ENCODE measurements around the gene UFSP1. TPM values are rescaled to one million over a fixed set of nuclear protein-coding genes. Genes with fewer than 3 reads are reported as not detected.
A peak's percentile ranks its signal among the peaks of the same experiment; 100 is the strongest.

UFSP1 gene
- total RNA-seq, 2 experiments from 2014 or later = 2.3 to 3.1 TPM

GRCh38 chr7:100908512-100908911 lies 19.0 kb upstream of the UFSP1 start:
- no peak overlapping the region for H3K4me3 Mint-ChIP-seq
- no peaks in the 10 kb centered on the region for H3K27me3 Mint-ChIP-seq
- H3K9me3 Mint-ChIP-seq = peaks cover 4% of the 10 kb centered on the region
- peaks cover 2% of the 10 kb centered on the region for H3K4me1 Mint-ChIP-seq
- no peaks in the 10 kb centered on the region for H3K36me3 Mint-ChIP-seq (ENCODE audit: low read depth)
- ChIA-PET CTCF (no interaction called here), POLR2A (no interaction called here)
- no peak for DNase-seq
- no peak overlapping the region for H3K27ac Mint-ChIP-seq

- H3K4me1 Mint-ChIP-seq = peaks cover 5% of the 10 kb centered on the region
- peaks cover 15% of the 10 kb centered on the region for H3K27me3 Mint-ChIP-seq
- ChIA-PET POLR2A (no interaction called here), CTCF (interaction anchor here (1.1 kb wide), 1 partner anchor 55 kb away, joined by 3 read pairs; no protein-coding TSS in a partner anchor)
- DNase-seq = no peak
- no peak overlapping the region for H3K4me3 Mint-ChIP-seq
- H3K36me3 Mint-ChIP-seq (ENCODE audit: low read depth) = no peaks in the 10 kb centered on the region
- no peaks in the 10 kb centered on the region for H3K9me3 Mint-ChIP-seq
- H3K27ac Mint-ChIP-seq = no peak overlapping the region
Observed at GRCh38 chr7:100902638-100903037, 13.1 kb upstream of the UFSP1 start.

DNA sequence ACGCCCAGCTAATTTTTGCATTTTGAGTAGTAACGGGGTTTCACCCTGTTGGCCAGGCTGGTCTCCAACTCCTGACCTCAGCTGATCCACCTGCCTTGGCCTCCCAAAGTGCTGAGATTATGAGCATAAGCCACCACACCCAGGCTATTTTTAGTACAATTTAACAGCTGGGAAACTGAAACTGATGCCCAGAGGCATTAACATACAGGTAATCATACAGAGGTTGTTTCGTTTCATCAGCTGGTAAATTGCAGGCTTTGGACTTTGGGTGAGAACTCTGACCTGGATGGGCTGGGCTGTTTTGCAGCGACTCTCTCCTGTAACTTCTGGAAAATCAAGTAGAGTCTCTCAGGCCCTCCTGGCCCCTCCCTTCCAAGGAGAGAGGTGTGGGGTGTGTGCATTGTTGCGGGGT lies 12.4 kb upstream of the UFSP1 start:
- ChIA-PET CTCF (interaction anchor here (0.9 to 1.1 kb wide), 2 partner anchors 38 to 56 kb away, joined by 3 to 4 read pairs; no protein-coding TSS in a partner anchor), POLR2A (no interaction called here)
- Mint-ChIP-seq H3K36me3 (ENCODE audit: low read depth) (no peaks in the 10 kb centered on the region), H3K27ac (peak overlapping the region; percentile 36), H3K27me3 (peaks cover 20% of the 10 kb centered on the region), H3K4me1 (peaks cover 7% of the 10 kb centered on the region), H3K4me3 (no peak overlapping the region), H3K9me3 (no peaks in the 10 kb centered on the region)
- DNase-seq = no peak

GRCh38 chr7:100900978-100901377 lies 11.5 kb upstream of the UFSP1 start:
- H3K27me3 Mint-ChIP-seq = peaks cover 25% of the 10 kb centered on the region
- H3K9me3 Mint-ChIP-seq = no peaks in the 10 kb centered on the region
- DNase-seq = no peak
- POLR2A ChIA-PET = no interaction called here
- CTCF ChIA-PET = interaction anchor here (0.5 to 0.9 kb wide), 2 partner anchors 29 to 37 kb away, joined by 3 to 4 read pairs; no protein-coding TSS in a partner anchor
- H3K4me1 Mint-ChIP-seq = peaks cover 12% of the 10 kb centered on the region
- no peaks in the 10 kb centered on the region for H3K36me3 Mint-ChIP-seq (ENCODE audit: low read depth)
- H3K27ac Mint-ChIP-seq = no peak overlapping the region
- H3K4me3 Mint-ChIP-seq = no peak overlapping the region

- CTCF ChIA-PET = interaction anchor here (1.8 kb wide), 1 partner anchor 159 kb away, joined by 8 read pairs; no protein-coding TSS in a partner anchor
Observed at GRCh38 chr7:100899432-100899831, 9.9 kb upstream of the UFSP1 start.

DNA sequence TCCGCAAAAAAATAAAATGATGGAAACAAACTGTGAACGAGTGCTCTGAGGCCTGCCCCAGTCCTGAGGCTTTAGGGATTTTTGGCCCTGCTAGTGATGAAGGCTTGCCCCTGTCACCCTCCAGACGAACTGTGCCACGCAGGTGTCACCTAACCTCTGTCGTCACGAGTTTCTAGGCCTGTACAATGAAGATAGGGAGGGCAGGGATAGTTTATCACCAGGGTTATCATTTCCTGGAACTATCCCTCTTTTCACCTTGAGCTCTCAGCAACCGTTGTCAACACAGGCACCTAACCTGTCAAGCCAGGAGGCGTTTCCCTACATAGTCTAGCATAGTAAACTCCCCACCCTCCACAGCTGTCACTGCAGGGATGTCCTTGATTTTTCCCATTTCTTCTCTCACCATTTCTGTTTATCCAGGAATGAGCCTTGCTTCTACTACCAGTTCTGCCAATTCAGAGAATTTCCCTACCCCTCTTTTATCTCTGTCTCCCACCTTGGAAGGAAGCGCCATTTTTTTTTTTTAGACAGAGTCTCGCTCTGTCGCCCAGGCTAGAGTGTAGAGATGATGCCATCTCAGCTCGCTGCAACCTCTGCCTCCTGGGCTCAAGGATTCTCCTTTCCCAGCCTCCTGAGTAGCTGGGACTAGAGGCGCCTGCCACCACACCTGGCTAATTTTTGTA lies 8.4 kb upstream of the UFSP1 start:
- Mint-ChIP-seq H3K36me3 (ENCODE audit: low read depth) (no peaks in the 10 kb centered on the region), H3K9me3 (no peaks in the 10 kb centered on the region), H3K27me3 (peaks cover 33% of the 10 kb centered on the region), H3K4me1 (peaks cover 15% of the 10 kb centered on the region), H3K4me3 (no peak overlapping the region), H3K27ac (no peak overlapping the region)
- ChIA-PET CTCF (interaction anchor here (0.7 to 1.8 kb wide), 5 partner anchors 9 to 1058 kb away, joined by 3 to 8 read pairs (median 3); no protein-coding TSS in a partner anchor), POLR2A (no interaction called here)
- no peak for DNase-seq

More at GRCh38 chr7:100899432-100899831, 9.9 kb upstream of the UFSP1 start:
- POLR2A ChIA-PET = no interaction called here
- H3K4me3 Mint-ChIP-seq = no peak overlapping the region
- H3K9me3 Mint-ChIP-seq = no peaks in the 10 kb centered on the region
- peaks cover 27% of the 10 kb centered on the region for H3K27me3 Mint-ChIP-seq
- H3K27ac Mint-ChIP-seq = no peak overlapping the region
- peaks cover 13% of the 10 kb centered on the region for H3K4me1 Mint-ChIP-seq
- DNase-seq = no peak
- H3K36me3 Mint-ChIP-seq (ENCODE audit: low read depth) = no peaks in the 10 kb centered on the region

DNA sequence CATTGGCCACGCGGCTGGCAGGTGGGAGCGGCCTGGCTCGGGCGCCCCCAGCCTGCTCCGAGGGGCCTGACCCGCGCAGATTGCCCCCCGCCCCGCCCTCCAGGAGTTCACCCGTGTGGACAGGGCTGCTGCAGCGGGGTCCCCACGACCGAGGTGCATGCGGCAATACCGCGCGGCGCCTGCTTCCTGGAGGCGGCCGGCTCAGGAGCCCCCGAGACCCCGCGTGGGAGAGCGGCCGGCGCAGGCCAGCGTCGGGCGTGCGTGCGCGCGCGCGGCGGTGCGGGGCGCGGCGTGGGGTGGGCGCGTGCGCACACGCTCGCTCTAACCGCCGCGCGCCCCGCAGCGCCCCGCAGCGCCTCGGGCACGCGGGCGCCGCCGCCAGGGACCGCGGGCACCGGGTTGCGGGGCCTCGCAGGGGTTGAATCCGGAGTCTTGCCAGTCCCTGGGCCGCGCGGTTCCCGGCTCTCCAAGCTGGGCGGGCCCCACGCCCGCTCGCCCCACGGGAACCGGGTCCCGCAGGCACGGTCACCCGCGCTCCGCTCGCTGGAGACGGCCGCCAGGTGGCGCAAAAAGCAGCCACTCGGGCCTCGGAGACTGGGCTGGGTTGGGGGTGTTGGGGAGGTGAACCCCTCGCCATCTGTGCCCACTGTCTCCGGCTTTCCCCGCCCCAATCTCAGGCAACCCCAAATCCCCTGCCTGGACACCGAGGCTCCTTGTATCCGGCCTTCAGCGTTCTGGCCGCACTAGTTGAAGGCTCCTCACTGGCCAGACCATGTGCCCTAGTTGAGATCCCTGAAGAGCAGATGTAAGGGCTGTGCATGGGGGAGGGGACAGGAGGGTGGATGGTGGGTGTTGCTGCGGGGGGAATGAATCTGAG lies 7.5 kb upstream of the UFSP1 start:
- peak overlapping the region; percentile 38 for H3K4me3 Mint-ChIP-seq
- CTCF ChIA-PET = interaction anchor here (0.6 kb wide), 1 partner anchor 183 kb away, joined by 3 read pairs; no protein-coding TSS in a partner anchor
- H3K4me1 Mint-ChIP-seq = peaks cover 16% of the 10 kb centered on the region
- no peaks in the 10 kb centered on the region for H3K36me3 Mint-ChIP-seq (ENCODE audit: low read depth)
- no peak overlapping the region for H3K27ac Mint-ChIP-seq
- DNase-seq = peak; percentile 64
- H3K9me3 Mint-ChIP-seq = no peaks in the 10 kb centered on the region
- H3K27me3 Mint-ChIP-seq = peaks cover 42% of the 10 kb centered on the region
- POLR2A ChIA-PET = no interaction called here

DNA sequence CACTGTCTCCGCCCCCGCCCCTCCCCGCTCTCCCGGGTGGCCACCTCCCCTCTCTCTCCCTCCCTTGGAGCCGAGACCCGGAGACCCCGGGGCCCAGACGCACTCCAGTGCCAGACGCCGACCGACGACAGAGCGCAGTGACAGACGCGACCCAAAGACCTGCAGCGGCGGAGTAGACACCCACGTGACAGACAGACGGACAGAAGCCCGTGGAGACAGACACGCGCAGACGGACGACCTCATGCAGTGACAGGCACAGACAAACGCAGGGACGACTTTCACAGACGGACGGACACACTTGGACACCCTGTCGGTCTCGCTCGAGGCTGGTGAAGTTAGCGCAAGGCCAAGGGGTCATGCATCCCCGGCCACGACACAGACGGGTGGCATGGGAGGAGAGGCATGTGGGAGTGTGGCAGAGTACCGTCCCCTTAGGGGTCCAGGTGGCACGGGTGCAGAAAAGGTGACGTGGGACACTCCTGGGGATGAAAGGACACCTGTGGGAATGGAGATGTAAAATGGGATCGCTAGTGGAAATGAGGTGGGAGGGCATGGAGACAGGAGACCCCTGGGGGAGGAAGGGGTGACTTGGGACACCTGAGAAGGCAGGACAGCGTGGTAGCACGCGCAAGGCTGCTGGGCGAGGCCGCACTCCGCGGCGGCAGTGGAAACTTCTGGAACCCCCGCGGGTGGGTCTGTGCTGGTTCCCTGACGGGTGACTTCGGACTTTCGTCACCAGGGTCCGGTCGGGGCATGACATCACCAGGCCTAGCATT lies 6.6 kb upstream of the UFSP1 start:
- CTCF ChIA-PET = interaction anchor here (0.6 to 2.3 kb wide), 3 partner anchors 42 to 166 kb away, joined by 3 to 10 read pairs (median 3); no protein-coding TSS in a partner anchor
- peaks cover 49% of the 10 kb centered on the region for H3K27me3 Mint-ChIP-seq

GRCh38 chr7:100895701-100895955 lies 6.1 kb upstream of the UFSP1 start, which contains the start of gene ACHE:
Gene ACHE (minus strand): TSS chr7:100895888. CDS start chr7:100894232, 1,656 bp downstream.
- ChIA-PET CTCF (interaction anchor here (0.6 to 2.3 kb wide), 4 partner anchors 20 to 167 kb away, joined by 3 to 10 read pairs (median 4); partner anchors contain the start of gene SRRT), POLR2A (no interaction called here)
- Mint-ChIP-seq H3K4me1 (peaks cover 22% of the 10 kb centered on the region), H3K4me3 (peak within 1 kb of the TSS; percentile 55), H3K36me3 (ENCODE audit: low read depth) (no peaks in the 10 kb centered on the region), H3K27me3 (peaks cover 48% of the 10 kb centered on the region), H3K9me3 (no peaks in the 10 kb centered on the region), H3K27ac (no peak within 1 kb of the TSS)
- no peak for DNase-seq

More for the DNA sequence above, 6.6 kb upstream of the UFSP1 start:
- Mint-ChIP-seq H3K4me3 (peak overlapping the region; percentile 55), H3K36me3 (ENCODE audit: low read depth) (no peaks in the 10 kb centered on the region), H3K9me3 (no peaks in the 10 kb centered on the region), H3K4me1 (peaks cover 21% of the 10 kb centered on the region), H3K27ac (no peak overlapping the region)
- POLR2A ChIA-PET = no interaction called here
- DNase-seq = no peak

GRCh38 chr7:100894860-100895700 lies 5.6 kb upstream of the UFSP1 start:
- no peak overlapping the region for H3K4me3 Mint-ChIP-seq
- peaks cover 27% of the 10 kb centered on the region for H3K4me1 Mint-ChIP-seq
- ChIA-PET POLR2A (interaction anchor here (0.5 kb wide), 1 partner anchor 161 kb away, joined by 4 read pairs; no protein-coding TSS in a partner anchor), CTCF (interaction anchor here (0.8 to 2.3 kb wide), 7 partner anchors 20 to 261 kb away, joined by 3 to 10 read pairs (median 3); partner anchors contain the start of gene SRRT)
- peaks cover 52% of the 10 kb centered on the region for H3K27me3 Mint-ChIP-seq
- H3K9me3 Mint-ChIP-seq = no peaks in the 10 kb centered on the region
- H3K36me3 Mint-ChIP-seq (ENCODE audit: low read depth) = peaks cover 1% of the 10 kb centered on the region
- DNase-seq = peak; percentile 49
- no peak overlapping the region for H3K27ac Mint-ChIP-seq

DNA sequence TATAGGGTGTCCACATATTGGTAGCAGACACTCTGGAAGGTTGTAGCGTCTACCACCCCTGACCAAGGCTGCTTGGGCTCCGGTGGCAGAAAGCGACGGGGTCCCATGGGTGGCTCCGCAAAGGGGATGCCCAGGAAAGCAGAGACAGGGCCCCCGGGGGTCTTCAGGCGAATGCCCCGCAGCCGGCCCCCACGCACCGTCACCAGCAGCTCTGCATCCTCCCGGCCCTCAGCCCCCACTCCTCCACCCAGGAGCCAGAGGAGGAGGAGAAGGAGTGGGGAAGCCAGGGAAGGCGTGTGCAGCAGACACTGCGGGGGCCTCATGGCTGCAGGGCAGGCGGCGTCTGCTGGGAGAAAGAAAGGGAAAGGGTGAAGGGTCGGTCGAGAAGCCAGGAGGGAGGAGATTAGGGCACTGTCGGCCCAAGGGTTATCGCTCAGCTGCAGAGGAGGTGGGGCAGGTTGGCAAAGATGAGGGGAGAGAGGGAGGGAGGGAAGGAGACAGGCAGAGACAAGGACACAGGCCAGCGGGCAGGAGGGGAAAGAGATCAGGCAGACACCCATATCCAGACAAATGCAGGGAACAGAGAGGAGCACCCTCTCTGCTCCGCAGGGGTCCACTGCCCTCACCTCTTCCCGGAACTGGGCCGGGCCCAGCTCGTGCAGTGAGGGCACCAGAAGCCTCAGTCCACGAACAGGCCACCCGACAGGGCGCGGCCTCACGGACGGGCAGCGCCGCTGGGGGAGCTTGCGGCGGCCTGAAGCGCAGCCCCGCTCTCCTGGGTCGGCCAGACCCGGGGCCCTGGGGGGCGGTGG lies 4.6 kb upstream of the UFSP1 start:
- Mint-ChIP-seq H3K9me3 (no peaks in the 10 kb centered on the region), H3K36me3 (ENCODE audit: low read depth) (peaks cover 1% of the 10 kb centered on the region), H3K27ac (no peak overlapping the region), H3K4me1 (peaks cover 28% of the 10 kb centered on the region), H3K27me3 (peaks cover 51% of the 10 kb centered on the region), H3K4me3 (no peak overlapping the region)
- no peak for DNase-seq
- POLR2A ChIA-PET = interaction anchor here (0.5 kb wide), 1 partner anchor 162 kb away, joined by 4 read pairs; no protein-coding TSS in a partner anchor
- CTCF ChIA-PET = interaction anchor here (0.5 to 2.3 kb wide), 9 partner anchors 19 to 260 kb away, joined by 3 to 10 read pairs (median 4); partner anchors contain the start of genes SLC12A9 and SRRT

Measured in activated CD4-positive, alpha-beta T cell treated with anti-CD3 and anti-CD28 coated beads, Interleukin-2, amount 10 ng/mL, durations not matched to agents 7 days and 5 days (primary cell).